ENCODE measurements around the gene SRPX. TPM values are rescaled to one million over a fixed set of nuclear protein-coding genes. Genes with fewer than 3 reads are reported as not detected.

SRPX gene
- total RNA-seq (ENCODE audit: unreplicated experiment): 9.2 TPM
- long read RNA-seq, transcript SRPX-201 (10 exons, 1,874 nt): major isoform, 16 of 20 reads
- long read RNA-seq, partial matches to known transcripts: 0 of 20 reads
- long read RNA-seq, other reads (novel, unspliced or antisense): 3 of 20 reads

DNA sequence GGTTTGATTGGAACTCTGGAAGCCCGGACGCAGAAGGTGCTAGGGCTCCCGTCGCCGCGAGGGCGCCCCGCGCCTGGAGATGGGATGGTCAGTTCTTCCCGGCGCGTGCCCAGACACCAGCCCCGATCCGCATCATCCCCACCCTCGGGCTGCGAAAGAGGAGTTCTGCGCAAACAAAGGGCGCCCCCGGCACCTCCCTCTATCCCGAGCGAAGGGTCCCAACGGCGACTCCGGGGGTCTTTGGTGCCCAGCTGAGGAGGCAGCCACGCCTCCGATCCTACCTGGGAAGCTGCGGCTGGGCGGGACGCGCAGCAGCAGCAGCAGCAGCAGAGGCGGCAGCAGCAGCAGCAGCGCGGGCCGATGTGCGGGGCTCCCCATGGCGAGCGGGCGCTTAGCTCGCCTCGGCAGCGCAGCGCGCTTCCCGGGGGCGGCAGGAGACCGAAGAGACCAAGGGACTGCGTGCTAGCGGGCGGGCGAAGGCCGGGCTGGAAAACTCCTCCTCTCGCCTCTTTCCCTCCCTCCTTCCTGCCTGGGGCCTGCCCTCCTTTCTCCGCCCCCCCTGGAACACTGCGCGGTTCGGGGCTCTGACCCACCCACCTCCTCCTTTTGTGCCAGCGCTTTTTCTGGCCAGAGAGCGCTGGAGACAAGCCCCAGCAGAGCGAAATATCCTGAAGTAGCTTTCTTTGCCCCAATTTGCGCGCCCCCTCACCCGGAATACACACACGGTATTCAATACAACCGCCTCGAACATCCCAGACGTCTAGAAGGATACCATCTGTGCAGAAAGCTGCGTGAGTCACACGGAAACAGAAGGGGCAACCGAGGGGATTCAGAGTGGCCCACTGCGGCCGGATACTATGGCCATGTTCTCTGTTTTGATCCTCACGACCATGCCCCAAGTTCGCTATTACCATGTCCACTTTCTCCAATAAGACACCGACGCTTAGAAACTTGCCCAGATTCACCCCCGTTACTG is at the start of gene SRPX:
Gene SRPX, minus strand, starts transcription at position 457 of the 976 bp plus-strand sequence. Its CDS starts 79 bp downstream, at position 378.
- Mint-ChIP-seq H3K36me3 (ENCODE audit: unreplicated experiment) (no peaks in the 10 kb centered on the region), H3K9me3 (ENCODE audit: unreplicated experiment) (no peaks in the 10 kb centered on the region), H3K27me3 (ENCODE audit: unreplicated experiment) (no peaks in the 10 kb centered on the region), H3K27ac (ENCODE audit: unreplicated experiment) (peak within 1 kb of the TSS; percentile 87), H3K4me3 (ENCODE audit: unreplicated experiment) (peak within 1 kb of the TSS; percentile 87), H3K4me1 (ENCODE audit: low read depth, unreplicated experiment) (peaks cover 12% of the 10 kb centered on the region)
- peak; percentile 46 for DNase-seq
- no peak for TF ChIP-seq CTCF (IDR thresholded peaks at IDR 0.05; ENCODE audit: partially characterized antibody, unreplicated experiment)

DNA sequence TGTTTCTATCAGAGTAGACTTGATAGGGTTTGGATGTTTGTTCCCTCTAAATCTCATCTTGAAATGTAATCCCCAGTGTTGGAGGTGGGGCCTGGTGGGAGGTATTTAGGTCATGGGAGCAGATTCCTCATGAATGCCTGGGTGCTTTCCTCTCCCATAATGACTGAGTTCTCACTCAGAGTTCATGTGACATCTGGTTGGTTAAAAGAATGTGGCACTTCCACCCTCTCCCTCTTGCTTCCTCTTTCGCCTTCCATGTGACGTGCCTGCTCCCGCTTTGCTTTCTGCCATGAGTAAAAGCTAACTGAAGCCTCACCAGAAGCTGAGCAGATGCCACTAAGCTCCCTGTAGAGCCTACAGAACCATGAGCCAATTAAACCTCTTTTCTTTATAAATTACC is 47.3 kb upstream of the SRPX start:
- no peak for DNase-seq
- Mint-ChIP-seq H3K27ac (ENCODE audit: unreplicated experiment) (no peak overlapping the region), H3K4me1 (ENCODE audit: low read depth, unreplicated experiment) (no peaks in the 10 kb centered on the region), H3K27me3 (ENCODE audit: unreplicated experiment) (no peaks in the 10 kb centered on the region), H3K36me3 (ENCODE audit: unreplicated experiment) (no peaks in the 10 kb centered on the region), H3K4me3 (ENCODE audit: unreplicated experiment) (no peak overlapping the region), H3K9me3 (ENCODE audit: unreplicated experiment) (no peaks in the 10 kb centered on the region)
- no peak for TF ChIP-seq CTCF (IDR thresholded peaks at IDR 0.05; ENCODE audit: partially characterized antibody, unreplicated experiment)

GRCh38 chrX:38262715-38263620 is 42.3 kb upstream of the SRPX start:
- Mint-ChIP-seq H3K36me3 (ENCODE audit: unreplicated experiment) (no peaks in the 10 kb centered on the region), H3K9me3 (ENCODE audit: unreplicated experiment) (no peaks in the 10 kb centered on the region), H3K4me3 (ENCODE audit: unreplicated experiment) (no peak overlapping the region), H3K27me3 (ENCODE audit: unreplicated experiment) (no peaks in the 10 kb centered on the region), H3K27ac (ENCODE audit: unreplicated experiment) (no peak overlapping the region), H3K4me1 (ENCODE audit: low read depth, unreplicated experiment) (no peaks in the 10 kb centered on the region)
- TF ChIP-seq CTCF (IDR thresholded peaks at IDR 0.05; ENCODE audit: partially characterized antibody, unreplicated experiment): no peak
- no peak for DNase-seq

DNA sequence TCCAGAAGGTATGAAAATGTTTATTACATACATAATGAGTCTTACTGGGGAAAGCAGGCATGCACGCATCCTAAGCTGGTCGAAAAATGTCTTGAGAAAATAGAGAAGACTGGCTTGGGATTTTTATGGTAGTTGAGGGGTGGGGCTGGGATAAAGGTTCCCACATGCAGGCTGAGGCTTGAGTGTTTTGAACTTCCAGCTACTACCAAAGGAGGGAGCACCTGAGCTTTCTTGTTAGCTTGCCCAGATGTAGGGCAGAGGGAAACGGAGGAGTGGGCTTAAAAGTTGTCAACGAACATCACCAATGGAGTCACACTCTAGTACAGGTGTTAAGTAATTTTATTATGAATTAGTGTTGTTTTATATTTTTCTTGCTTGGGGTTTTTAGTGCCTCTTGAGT is 39.6 kb upstream of the SRPX start:
- Mint-ChIP-seq H3K27ac (ENCODE audit: unreplicated experiment) (no peak overlapping the region), H3K4me1 (ENCODE audit: low read depth, unreplicated experiment) (no peaks in the 10 kb centered on the region), H3K27me3 (ENCODE audit: unreplicated experiment) (no peaks in the 10 kb centered on the region), H3K36me3 (ENCODE audit: unreplicated experiment) (no peaks in the 10 kb centered on the region), H3K4me3 (ENCODE audit: unreplicated experiment) (no peak overlapping the region), H3K9me3 (ENCODE audit: unreplicated experiment) (no peaks in the 10 kb centered on the region)
- DNase-seq: no peak
- TF ChIP-seq CTCF (IDR thresholded peaks at IDR 0.05; ENCODE audit: partially characterized antibody, unreplicated experiment): peak; percentile 29
